EL (cell line): ENCODE data around the gene TMC4.
"Not testable (repeated sequence)": the region's sequence is repeated elsewhere in the genome, so short reads cannot be mapped to it uniquely, and the experiment has no call there.

ENCODE experiments used
- DNase-seq: peaks from one replicate; pipeline ENCODE4 v3.0.0-alpha.2; 2016

TMC4 gene

DNA sequence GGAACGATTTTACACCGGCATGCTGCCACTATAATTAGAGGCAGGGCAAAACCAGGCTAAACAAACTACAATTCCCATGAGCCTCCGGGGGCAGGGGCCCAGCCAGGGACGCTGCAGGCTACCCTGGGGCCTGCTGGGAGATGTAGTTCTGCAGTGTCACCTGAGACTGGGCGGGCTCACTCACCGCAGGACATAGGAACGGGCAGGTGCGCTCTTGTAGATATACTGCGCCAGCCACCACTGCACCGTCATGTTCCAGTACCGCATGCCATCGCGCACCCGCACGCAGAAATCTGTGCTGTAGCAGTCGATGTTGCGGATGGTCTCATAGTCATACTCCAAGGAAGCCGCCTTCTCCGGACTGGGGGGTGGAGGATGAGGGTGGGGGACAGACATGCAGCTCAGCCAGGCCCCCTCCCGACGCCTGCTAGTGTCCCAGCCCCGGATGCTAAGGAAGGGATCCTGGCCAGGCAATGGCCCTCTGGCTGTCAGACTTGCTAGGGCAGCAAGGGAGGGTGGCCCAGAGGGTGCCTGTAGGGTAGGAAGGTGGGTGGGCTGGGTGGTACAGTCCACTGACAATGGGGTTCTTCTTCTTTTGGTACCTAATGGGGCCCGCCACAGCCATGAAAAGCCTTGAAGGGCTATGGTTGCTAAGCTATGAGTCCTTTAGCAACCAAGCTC, 5.8 kb upstream of the TMC4 start:
- DNase-seq, result no peak

DNA sequence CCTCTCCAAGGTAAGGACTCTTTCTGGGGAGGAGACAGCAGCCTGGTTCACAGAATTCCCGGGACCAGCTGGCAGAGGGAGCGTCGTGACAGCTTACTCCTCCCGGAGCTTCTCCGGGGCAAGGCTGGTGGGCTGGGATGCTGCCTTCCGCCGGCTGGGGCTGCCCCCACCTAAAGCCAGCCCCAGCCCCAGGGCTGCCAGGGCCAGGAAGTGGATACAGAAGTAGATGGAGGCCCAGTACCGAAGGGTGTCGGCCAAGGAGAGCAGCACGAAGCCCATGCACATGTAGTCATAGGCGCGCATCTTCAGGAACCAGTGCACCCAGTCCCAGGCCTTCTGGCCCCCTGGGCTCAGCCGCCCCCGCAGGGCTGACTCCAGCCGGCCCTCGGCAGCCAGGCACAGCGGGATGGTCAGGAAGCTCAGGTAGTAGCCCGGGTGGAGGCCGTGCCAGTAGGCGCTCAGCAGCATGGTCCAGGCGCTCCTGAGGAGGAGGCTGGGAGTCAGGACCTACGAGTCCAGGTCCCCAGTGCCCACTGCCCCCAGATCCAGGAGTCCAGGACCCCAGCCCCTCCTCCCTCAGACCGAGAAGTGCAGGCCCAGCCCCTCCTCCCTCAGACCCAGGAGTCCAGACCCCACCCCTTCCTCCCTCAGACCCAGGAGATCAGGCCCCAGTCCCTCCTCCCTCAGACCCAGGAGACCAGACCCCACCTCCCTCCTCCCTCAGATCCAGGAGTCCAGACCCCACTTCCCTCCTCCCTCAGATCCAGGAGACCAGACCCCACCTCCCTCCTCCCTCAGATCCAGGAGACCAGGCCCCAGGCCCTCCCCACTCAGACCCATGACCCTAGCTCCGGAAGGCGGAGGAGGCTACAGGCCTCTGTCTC, 1.2 kb upstream of the TMC4 start:
- no peak for DNase-seq

DNA sequence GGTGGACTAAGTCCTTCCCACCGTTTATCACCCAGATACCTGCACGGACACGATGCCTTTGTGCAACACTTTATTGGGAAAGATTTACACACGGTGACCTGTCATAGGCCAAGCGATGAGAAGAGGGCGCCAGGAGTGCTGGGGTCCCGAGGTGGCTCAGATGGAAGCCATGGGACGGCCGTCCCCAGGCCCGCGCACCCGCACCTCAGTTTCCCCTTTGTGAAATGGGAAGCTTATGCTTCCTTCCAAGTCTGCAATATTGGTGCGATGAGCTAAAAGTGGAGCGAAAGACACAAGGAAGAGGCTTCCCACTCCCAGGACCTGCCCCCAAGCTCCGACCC, 369 bp upstream of the TMC4 start:
- DNase-seq, result no peak

DNA sequence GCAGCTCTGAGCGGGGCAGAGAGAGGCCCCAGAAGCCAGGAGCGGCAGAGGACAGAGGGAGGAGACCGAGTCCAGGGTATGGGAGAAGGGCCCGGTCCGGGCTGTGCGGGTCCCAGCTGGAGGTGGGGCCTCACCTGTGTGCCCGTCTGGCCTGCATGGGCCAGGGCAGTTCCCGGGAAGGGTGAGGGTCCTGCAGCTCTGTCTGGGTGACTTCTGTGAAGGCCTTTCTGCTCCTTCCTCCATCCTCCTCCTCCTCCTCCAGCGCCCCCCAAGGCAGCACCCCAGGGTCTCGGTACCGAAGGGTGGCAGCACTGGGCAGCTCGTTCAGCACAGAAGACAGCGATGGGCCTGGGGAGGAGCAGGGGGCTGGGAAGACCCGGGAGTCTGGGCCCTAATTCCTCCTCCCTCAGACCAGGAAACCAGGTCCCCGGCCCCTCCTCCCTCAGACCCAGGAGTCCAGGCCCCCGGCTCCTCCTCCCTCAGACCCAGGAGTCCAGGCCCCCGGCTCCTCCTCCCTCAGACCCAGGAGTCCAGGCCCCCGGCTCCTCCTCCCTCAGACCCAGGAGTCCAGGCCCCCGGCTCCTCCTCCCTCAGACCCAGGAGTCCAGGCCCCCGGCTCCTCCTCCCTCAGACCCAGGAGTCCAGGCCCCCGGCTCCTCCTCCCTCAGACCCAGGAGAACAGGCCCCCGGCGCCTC, 1.1 kb downstream of the TMC4 start:
- not testable (repeated sequence) for DNase-seq

DNA sequence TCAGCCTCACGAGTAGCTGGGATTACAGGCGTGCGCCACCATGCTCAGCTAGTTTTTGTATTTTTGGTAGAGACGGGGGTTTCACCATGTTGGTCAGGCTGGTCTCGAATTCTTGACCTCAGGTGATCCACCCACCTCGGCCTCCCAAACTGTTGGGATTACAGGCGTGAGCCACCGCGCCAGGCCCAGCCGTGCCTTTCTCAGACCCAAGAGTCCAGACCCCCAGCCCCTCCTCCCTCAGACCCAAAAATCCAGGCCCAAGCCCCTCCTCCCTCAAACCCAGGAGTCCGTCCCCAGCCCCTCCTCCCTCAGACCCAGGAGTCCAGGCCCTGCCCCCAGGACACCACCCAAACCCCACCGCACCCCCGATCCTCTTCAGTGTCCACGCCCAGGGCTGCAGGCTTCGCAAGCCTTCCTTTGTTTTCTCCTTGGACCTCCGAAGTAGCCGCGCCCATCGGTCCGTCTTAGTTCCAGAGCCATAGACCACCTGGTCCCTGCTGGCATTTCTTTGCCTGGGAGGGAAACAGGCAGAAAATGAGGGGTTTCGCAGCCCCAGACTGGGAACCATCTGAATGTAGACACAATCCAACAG, 3.7 kb downstream of the TMC4 start:
- no peak for DNase-seq

DNA sequence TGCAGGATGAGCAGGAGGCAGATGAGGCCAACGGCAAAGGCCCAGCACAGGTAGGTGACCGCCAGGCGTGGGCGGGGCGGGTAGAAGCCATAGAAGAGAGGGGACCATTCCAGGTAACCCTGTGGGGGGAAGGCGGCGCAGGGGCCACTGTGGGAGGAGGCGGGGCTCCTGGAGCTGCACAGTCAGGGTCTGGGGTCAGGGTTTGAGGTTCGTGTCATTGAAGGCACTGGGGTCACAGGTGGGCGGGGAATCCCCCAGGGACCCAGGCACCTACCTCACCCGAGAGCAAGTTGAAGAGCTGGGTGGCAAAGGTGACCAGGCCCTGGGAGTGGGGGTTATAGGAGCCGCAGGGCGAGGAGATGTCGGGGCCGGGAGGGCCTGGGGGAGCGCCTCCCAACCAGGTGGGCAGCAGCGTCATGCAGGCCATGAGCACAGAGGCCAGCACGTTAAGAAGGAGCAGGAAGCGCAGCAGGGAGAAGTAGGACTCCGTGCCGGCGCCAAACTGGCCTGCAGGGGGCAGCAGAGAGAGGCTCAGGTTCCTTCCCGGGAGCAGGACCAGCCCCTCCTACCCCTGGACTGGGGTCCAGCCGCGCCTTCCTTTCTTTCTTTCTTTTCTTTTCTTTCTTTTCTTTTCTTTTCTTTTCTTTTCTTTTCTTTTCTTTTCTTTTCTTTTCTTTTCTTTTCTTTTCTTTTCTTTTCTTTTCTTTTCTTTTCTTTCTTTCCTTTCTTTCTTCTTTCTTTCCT, 4.6 kb downstream of the TMC4 start:
- DNase-seq, result peak; percentile 83

DNA sequence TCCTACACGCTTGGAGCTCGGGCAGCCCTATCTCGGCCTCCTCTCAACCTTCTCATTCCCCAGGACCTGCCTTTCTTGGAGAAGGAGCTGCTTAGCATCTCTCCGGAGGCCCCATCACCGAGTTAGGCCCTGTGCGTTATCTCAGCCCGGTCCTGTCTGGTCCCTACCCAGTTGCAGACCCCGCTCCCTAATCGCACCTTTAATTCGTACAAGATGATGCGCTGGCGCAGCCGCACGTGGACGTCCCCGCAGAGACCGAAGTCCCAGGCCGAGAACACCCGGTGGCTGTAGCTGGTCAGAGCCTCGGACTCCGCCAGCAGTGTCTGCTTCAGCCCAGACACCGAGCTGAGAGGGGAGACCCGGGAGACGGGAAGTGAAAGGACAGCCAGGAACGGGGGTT, 7.7 kb downstream of the TMC4 start:
- DNase-seq, result no peak

DNA sequence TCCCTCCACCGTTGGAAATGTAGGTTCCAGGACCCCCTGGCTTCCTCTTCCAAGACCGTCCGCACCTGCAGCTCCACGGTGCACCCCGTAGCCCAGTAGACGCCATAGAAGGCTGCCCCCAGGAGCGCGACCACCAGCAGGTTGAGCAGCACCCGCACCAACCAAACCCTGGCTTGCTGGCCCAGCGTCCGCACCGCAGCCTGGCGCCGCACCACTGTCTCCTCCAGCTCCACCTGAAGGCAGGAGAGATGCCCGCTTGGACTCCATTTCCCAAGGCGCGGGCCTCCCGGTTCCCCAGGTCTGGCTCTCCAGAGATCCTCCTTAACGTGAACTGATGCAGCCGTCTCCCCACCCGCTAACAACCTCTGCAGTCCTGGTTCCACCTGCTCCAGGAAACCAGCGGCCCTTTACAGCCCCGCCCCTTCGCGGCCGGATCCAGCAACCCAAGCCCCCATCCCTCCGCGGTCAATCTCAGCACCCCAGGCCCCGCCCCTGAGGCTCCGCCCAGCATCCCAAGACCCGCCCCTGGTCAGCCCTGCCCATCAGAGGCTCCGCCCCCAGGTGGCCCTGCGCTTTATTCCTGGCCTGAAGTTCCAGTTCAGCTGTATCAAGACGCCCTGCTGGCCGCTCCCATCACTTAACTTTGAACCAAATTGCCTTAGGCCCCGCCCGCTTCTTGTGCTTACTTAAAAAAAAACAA, 8.4 kb downstream of the TMC4 start:
- peak; percentile 53 for DNase-seq

DNA sequence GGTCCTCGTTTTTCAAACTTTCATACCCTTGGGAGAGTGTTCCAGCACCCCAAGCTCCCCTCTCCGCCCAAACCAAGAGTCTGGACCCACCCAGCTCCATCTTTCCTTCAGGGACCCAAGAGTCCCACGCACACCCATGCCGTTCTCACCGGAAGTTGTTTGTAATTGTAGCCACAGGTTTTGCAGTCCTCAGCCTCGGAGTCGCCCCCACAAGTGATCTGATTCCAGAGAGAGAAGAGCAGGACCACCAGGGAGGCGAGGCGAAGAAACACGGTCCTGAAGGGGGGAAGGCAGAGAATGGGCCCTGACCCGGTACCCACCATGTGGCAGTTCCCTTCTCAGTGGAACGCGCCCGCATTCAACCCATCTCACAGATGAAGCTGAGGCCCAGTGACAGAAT, 10.1 kb downstream of the TMC4 start:
- DNase-seq, result no peak

DNA sequence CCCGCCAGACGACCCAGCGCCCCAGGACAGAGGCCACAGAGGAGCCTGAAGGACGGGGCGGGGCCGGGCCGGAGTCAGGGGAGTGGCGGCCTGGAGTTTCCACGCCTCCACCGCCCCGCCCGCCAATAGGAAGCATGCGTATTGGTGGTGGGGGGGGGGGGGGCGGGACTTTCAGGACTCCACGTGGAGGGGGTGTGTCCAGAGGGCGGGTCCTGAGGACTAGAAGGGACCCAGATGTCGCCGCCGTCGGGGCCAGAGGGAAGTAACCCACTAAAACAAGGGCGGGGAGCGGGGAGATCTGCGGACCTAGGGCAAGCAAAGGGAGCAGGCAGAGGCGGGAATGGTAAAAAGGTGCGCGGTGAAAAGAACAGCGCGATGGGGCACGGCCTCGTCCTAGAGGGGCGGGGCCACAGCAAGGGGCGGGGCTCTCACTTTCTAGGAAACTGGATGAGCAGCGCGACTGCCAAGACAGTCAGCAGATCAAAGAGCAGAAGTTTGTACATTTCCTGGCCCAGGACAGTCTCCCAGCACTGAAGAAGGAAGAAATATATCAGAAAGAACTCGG, 10.6 kb downstream of the TMC4 start:
- peak; percentile 56 for DNase-seq

DNA sequence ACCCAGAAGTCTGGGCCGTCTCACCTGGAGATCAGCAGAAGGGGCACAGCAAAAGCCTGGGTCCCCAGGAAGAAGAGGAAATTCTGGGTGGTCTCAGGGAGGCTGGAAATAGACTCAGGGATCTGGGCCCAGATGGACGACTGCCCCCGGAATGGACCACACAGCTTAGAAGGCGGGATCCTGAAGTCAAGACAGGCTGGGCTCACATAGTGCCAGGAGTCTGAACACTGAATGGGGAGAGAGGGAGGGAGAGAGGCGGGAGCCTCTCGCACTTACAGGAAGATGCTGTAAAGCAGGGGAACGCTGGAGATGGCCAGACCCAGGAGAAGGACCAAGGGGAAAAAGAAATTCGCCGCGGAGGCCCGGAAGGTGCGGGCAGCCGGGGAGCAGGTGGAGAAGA, 12.1 kb downstream of the TMC4 start:
- no peak for DNase-seq

DNA sequence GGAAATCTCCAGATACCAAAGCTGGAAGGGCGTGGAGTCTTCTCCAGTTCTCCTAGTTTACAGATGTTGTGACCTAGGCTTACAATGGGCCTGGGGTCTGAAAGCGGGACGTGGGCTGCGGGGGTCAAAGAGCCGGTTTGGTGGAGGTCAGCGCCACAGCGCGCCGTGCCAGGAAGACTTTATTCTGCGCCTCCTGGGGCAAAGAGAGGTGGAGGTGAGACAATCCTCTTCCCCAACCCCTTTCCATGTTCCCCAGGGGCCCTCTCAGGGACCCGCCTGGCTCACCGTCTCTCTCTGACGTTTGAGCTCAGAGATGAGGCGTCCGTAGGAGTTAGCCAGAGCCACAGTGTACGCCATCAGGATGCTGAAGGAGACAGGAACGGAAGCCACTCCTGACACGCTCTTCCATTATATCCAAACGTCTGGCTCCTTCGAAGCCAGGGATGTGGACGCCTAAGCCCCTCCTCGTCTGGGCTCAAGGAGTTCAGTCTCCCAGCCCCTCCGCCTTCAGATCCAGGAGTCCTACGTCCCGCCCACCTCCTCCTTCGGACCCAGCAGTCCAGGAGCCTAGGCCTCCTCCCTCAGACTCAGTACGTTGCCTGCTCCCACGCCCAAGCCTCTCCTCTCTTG, 12.7 kb downstream of the TMC4 start:
- peak; percentile 46 for DNase-seq

DNA sequence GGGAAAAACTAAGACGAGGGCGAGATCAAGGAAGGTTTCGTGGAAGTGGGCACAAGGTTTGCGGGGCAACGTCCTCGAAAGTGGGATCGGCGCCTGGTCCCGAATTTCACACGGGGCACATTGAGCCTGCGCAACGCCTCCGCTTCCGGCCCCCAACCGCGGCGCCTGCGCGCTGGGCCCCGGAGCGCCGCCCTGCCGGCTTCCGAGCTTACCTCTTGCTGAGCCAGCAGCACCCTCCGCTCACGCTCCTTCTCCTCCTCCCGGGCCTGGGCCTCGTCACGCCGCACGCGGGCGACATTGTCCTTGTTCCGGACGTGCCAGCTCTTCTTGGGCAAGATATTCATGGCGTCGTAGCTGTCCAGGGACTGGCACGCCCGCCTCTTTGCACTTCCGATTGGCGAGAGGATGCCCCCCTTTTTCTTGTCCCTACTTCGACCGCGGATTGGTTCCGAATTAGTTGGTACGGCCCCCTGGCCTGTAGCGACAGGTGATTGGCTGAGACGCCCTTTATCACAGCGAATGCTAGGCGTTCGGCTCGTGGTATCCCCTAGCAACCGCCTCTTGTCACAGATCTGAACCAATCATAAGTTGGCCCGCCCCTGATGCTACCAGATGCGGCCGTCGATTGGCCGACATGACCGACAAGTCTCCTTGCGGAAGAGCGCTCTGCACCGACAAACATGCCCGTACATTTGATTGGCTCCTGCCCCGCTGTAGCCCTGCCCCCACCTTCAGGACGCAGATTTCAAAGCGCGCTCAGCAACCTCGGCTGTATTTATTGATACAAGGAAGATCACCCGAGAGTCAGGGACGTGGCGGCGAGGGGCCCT, 13.4 kb downstream of the TMC4 start, which contains the start of gene LENG1:
Gene LENG1, minus strand, starts transcription at position 370 of the 830 bp plus-strand sequence. Its CDS starts 26 bp downstream, at position 344.
- peak; percentile 100 for DNase-seq

DNA sequence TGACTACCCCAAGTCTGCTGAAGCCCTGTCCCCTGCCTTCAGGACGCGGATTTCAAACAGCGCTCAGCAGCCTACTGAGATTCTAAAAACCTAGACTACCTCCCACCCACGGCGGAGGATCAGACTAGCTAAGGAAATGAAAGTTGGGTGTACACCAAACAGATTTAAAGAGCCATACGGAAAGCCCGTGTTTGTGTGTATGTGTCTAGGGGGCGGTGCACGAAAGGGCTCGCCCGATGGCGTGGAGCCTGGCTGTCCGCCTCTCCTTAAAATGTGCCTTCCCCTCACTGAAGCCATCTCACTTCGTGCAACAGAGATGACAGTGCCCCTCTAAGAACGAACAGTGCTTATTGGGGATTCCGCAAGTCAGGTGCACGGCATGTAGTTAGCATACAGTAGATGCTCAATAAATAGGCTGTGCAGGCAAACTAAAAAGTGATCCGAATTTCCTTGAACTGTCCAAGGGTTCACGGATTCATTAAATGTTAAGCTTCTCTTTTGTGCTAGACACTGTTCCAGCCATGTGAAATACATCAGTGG, 14.1 kb downstream of the TMC4 start:
- peak; percentile 38 for DNase-seq

DNA sequence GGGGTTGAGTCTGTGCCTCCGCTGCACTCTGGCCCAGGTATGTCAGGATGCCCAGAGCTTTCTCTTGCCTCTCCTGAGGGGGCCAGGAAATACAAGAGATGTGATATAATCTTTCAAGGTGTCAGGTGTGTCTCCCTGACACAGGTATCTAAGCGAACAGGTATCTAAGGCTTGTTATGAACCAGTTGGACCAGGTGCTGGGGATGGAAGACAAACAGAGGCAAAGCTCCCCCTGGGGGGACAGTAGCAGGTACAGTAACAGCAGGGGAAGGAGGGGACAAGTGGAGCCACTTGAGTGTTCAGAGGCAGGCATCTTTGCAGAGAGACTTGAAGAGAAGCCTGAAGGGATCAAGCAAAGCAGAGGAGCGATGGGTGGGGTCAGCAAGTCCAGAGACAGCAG, 16.0 kb downstream of the TMC4 start:
- DNase-seq, result no peak

DNA sequence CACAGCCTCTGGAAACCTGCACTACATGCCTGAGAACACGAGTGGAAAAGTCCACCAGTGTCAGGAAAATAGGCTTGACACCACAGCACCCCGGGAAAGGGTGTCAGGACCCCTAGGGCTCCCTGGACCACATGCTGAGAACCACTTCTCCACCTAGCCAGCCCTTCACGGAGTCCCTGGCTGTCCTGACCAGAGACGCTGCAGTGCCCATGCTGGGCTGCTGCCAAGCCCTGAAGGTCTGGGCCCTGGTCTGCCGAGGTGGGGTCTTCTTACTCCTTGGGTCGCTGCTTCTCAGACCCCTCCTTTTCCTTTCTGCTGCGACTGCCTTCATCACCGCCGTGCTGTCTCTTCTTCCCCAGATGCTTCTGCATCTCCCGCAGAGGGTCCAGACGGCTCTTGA, 16.5 kb downstream of the TMC4 start:
- no peak for DNase-seq

DNA sequence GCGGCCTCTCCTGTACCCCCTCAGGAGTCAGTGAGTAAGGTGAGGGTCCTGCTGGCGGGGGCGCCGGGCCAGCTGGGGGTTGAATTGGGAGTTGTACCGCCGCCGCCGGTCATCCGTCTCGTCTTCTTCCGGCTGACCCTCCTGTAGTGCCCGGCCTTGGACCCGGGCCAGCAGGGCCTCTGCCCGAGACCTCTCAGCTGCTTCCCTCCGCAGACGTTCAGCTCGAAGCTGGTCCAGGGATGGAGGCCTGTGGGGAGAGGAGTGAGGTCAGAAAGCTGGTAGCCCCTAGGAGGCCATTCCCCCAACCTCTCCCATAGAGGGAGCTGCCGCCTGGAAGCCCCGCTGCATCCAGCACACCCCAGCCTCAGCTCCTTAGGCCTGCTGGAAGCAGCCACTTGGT, 17.3 kb downstream of the TMC4 start:
- no peak for DNase-seq

DNA sequence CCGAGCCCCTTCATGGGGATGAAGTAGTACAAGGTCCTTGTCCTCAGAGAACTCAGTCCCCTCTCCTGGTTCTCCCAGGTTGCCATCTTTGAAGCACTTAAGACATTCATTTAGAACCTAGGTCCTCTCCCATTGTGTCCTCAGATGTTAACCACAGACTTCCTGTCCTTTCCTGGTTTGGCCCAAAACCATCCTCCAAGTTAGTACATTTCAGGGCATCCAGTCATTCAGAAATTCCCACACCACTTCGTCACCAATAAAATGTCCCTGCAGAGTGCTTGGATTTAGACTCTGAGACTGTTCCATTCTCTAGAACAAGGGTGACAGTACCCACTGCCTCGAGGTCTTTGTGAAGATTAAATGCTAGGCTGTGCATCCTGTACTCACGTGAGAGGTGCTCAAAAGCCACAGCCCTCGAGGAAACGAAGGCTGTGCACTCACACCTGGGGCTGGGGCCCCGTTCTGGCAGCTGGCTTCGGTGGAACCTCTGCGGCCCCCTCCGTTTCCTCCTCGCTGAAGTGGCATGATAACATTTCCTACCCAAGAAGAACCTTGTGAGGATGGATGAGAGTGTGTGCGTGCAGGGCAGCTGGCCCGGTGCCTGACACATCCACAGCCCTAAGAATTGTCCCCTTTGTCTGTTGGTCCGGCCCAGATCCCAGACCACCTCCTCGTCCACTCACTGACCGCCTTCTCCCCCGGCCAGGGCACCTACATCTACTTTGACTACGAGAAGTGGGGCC, 18.2 kb downstream of the TMC4 start:
- peak; percentile 69 for DNase-seq

DNA sequence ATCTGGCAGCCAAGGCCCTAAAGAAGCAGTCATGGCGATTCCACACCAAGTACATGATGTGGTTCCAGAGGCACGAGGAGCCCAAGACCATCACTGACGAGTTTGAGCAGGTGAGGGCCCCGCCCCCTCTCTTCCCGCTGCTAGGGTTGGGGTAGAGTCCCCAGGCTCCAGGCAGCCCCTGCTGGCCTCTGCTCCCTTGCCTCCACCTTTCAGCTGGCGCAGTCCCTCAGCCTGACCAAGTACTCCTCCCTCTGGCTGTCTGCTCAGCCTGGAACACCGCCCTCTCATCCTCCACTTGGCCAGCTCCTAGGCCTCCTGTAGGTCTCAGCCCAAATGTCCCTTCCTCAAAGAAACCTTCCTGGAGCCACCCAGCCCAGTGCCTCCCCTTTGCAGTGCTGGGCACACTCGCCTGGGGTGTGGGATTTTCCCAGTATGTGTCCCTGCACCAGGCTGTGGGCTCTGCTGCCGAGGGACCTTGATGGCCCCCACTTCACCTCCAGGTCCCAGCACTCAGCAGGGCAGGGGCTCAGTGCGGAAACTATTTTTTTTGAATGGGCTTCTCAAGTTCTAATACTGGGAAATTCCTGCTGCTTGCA, 19.1 kb downstream of the TMC4 start:
- DNase-seq, result no peak
